ENCODE measurements around the gene TTC12. TPM values are rescaled to one million over a fixed set of nuclear protein-coding genes. Genes with fewer than 3 reads are reported as not detected.

TTC12 gene
- polyA plus RNA-seq, 1 donor (not counting 4 experiments of a cell fraction or from before 2014, with no cell fraction given), result 27.3 TPM

DNA sequence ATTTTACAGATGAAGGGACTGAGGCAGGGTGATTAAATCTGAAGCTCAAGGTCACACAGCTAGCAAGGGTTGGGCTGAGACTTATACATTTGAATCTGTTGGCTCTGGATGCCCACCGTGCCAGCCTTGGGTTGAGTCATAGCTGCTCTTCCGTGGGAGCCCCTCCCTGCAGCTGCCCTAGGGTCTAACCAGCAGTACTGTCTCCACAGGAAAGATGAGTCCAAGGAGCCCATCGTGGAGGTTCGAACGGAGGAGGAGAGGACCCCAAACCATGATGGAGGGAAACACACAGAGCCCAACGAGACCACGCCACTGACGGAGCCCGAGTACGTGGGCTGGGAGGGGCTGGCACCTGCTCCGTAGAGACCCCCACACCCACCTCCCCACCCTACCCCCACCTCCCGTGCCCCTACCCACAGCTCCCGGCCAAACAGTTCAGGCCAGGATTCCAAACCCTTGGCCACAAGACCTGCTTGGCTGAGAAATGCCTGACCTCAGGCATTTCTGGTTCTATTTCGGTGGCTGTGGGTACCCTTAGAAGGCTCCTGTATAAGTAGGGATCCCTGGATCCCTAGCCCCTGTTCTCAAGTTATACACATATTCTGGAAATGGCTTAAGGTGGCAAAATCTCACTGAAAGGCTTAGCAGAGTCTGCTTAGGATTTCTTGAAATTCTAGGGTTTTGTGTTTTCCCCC lies 42.7 kb upstream of the TTC12 start:
- H4K20me1 ChIP-seq (ENCODE audit: control insufficient read depth, extremely low read depth, insufficient read depth, low read length), result no peaks in the 10 kb centered on the region
- no peaks in the 10 kb centered on the region for H3K9me1 ChIP-seq (ENCODE audit: control insufficient read depth, extremely low read depth, insufficient read depth, low read length)
- H3K4me2 ChIP-seq (ENCODE audit: control insufficient read depth, extremely low read depth, insufficient read depth, low read depth, low read length), result no peak overlapping the region
- no peak overlapping the region for H3K4me3 ChIP-seq (ENCODE audit: control insufficient read depth in 2 of 3, extremely low read depth in 1 of 3, insufficient read depth in 2 of 3, low read depth in 1 of 3, low read length in 3 of 3)
- H3K79me2 ChIP-seq (ENCODE audit: control insufficient read depth, insufficient read depth, low read length), result no peaks in the 10 kb centered on the region
- no peak for DNase-seq (ENCODE audit: low read depth, low spot score)
- dilution Hi-C loops (cut with MboI; ENCODE audit: extremely low pct_ligation_motif_present, low sequenced_read_pairs), result no loop called here
- FAIRE-seq, result no peak
- no peak overlapping the region for H3K27ac ChIP-seq (ENCODE audit: control insufficient read depth, insufficient read depth, low read length)
- no peaks in the 10 kb centered on the region for H3K9me3 ChIP-seq (ENCODE audit: control insufficient read depth, low read depth, low read length)
- no peaks in the 10 kb centered on the region for H3K4me1 ChIP-seq (ENCODE audit: control insufficient read depth, extremely low read depth, insufficient read depth, low read length)
- TF ChIP-seq EZH2 (IDR thresholded peaks at IDR 0.05; ENCODE audit: low read length), result no peak
- TF ChIP-seq, protein P1, sequence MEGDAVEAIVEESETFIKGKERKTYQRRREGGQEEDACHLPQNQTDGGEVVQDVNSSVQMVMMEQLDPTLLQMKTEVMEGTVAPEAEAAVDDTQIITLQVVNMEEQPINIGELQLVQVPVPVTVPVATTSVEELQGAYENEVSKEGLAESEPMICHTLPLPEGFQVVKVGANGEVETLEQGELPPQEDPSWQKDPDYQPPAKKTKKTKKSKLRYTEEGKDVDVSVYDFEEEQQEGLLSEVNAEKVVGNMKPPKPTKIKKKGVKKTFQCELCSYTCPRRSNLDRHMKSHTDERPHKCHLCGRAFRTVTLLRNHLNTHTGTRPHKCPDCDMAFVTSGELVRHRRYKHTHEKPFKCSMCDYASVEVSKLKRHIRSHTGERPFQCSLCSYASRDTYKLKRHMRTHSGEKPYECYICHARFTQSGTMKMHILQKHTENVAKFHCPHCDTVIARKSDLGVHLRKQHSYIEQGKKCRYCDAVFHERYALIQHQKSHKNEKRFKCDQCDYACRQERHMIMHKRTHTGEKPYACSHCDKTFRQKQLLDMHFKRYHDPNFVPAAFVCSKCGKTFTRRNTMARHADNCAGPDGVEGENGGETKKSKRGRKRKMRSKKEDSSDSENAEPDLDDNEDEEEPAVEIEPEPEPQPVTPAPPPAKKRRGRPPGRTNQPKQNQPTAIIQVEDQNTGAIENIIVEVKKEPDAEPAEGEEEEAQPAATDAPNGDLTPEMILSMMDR (optimal IDR thresholded peaks at IDR 0.05 in 1 of 3, IDR thresholded peaks at IDR 0.05 in 1 of 3, conservative IDR thresholded peaks at IDR 0.05 in 1 of 3; ENCODE audit: extremely low read depth in 1 of 3, insufficient read depth in 2 of 3, low read length in 3 of 3), result no peak
- H2AFZ ChIP-seq (ENCODE audit: control insufficient read depth, low read length), result no peak overlapping the region
- no peaks in the 10 kb centered on the region for H3K27me3 ChIP-seq (ENCODE audit: control insufficient read depth, extremely low read depth, insufficient read depth, low read length)
- H3K9ac ChIP-seq (ENCODE audit: control insufficient read depth, extremely low read depth, insufficient read depth, low read length), result no peak overlapping the region
- H3K36me3 ChIP-seq (ENCODE audit: control insufficient read depth in 2 of 2, extremely low read depth in 1 of 2, insufficient read depth in 2 of 2, low read length in 2 of 2), result no peaks in the 10 kb centered on the region

DNA sequence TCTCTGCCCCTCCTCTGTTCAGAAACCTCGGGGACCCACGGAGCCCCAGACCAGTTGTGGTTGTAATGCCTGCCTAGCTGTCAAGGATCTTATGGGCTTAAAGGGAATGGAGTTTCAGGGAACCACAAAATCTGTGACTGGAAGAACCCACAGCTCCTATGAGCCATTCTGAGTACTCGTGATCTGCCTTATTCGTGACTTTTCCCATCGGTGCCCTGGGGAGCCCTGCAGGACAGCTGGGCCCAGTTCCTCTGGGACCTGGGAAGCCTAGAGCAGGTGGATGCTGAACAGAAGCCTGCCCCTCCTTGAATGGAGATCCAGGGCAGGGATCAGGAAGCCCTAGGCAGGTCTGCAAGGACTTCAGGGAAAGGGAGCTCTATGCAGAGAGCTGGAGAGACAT lies 42.1 kb upstream of the TTC12 start:
- no peak for TF ChIP-seq EZH2 (IDR thresholded peaks at IDR 0.05; ENCODE audit: low read length)
- TF ChIP-seq, protein P1 (optimal IDR thresholded peaks at IDR 0.05 in 1 of 3, IDR thresholded peaks at IDR 0.05 in 1 of 3, conservative IDR thresholded peaks at IDR 0.05 in 1 of 3; ENCODE audit: extremely low read depth in 1 of 3, insufficient read depth in 2 of 3, low read length in 3 of 3), result no peak
- FAIRE-seq, result no peak
- dilution Hi-C loops (cut with MboI; ENCODE audit: extremely low pct_ligation_motif_present, low sequenced_read_pairs), result no loop called here
- no peak overlapping the region for H3K4me3 ChIP-seq (ENCODE audit: control insufficient read depth in 2 of 3, extremely low read depth in 1 of 3, insufficient read depth in 2 of 3, low read depth in 1 of 3, low read length in 3 of 3)
- H3K9me3 ChIP-seq (ENCODE audit: control insufficient read depth, low read depth, low read length), result no peaks in the 10 kb centered on the region
- no peaks in the 10 kb centered on the region for H3K36me3 ChIP-seq (ENCODE audit: control insufficient read depth in 2 of 2, extremely low read depth in 1 of 2, insufficient read depth in 2 of 2, low read length in 2 of 2)
- H4K20me1 ChIP-seq (ENCODE audit: control insufficient read depth, extremely low read depth, insufficient read depth, low read length), result no peaks in the 10 kb centered on the region
- H3K27ac ChIP-seq (ENCODE audit: control insufficient read depth, insufficient read depth, low read length), result no peak overlapping the region
- H3K27me3 ChIP-seq (ENCODE audit: control insufficient read depth, extremely low read depth, insufficient read depth, low read length), result no peaks in the 10 kb centered on the region
- H2AFZ ChIP-seq (ENCODE audit: control insufficient read depth, low read length), result no peak overlapping the region
- no peaks in the 10 kb centered on the region for H3K4me1 ChIP-seq (ENCODE audit: control insufficient read depth, extremely low read depth, insufficient read depth, low read length)
- H3K9ac ChIP-seq (ENCODE audit: control insufficient read depth, extremely low read depth, insufficient read depth, low read length), result no peak overlapping the region
- no peak overlapping the region for H3K4me2 ChIP-seq (ENCODE audit: control insufficient read depth, extremely low read depth, insufficient read depth, low read depth, low read length)
- no peaks in the 10 kb centered on the region for H3K79me2 ChIP-seq (ENCODE audit: control insufficient read depth, insufficient read depth, low read length)
- no peak for DNase-seq (ENCODE audit: low read depth, low spot score)
- H3K9me1 ChIP-seq (ENCODE audit: control insufficient read depth, extremely low read depth, insufficient read depth, low read length), result no peaks in the 10 kb centered on the region

All from keratinocyte (primary cell).